Measurements from ENCODE around the gene THEMIS.

Gene THEMIS

DNA sequence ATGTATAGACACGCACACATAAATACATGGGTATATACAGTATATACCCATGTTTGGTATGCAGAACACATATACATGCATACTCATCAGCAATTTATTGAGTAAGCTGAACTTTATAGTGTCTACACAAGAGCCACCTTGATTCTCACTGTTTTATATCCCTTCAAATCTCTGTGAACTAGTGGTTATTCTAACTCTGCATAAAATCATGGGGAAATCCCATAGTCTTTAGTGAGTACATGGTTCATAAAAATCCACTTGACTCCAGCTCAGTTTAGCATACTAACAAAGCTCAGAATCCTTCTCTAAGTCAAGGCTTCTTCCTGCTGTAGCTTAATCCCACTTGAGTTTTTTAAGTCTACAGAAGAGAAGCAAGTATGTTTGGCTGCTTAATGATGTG, 104.1 kb downstream of the THEMIS start:
- no peak for DNase-seq (ENCODE audit: low read depth, low spot score)

DNA sequence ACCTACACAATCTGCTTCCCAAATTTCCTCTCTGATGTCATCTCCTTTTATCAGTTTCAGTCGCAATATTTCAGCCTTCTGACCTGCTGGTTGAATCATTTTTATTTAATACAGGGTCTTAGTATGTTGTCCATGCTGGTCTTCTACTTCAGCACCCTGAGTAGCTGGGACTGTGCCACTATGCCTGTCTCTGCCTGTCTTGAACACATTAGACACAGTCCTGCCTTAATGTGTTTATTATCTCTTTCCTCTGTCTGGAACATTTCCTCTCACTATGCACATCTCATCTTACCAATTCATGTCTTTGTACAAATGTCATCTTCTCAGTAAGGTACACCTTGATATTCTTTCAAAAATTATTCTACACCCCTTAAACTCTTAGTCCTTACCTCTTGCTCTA, 106.5 kb downstream of the THEMIS start:
- no peak for DNase-seq (ENCODE audit: low read depth, low spot score)

DNA sequence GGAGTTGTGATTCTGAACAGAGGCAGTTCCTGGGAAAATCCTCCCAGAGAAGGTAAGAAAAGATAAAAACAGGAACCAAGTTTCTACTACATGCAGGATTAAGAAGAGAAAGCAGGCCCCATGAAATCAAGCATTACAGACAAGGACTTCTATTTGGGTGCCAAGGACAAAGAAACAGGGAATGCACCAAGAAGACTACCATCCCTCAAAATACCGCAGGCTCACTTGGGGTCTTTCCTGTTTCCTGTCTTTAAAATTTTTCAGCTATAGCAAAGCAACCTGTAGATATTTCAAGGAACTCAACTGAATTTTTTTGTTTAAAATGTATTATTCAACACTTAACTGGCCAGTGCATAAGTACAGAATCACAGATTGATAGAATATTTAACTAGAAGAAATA, 107.5 kb downstream of the THEMIS start:
- no peak for DNase-seq (ENCODE audit: low read depth, low spot score)

DNA sequence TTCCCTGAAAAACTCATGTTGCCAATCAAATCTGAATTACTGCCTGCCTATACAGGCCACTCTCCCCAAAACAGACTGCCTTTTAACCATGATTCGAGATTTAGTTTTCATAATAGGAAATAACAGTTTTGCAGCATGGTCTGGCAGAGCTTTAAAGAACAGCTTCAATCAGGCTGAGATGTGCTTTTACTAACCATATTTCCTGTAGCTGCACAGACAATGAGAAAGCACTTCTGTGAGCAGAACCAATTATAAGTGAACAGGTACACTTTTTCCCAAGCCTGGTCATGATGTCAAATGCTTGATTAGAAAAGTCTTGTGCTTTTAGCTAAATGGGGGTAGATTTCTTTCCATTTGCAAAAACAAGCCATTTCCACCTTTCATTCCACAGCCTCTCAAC, 108.2 kb downstream of the THEMIS start:
- no peak for DNase-seq (ENCODE audit: low read depth, low spot score)

DNA sequence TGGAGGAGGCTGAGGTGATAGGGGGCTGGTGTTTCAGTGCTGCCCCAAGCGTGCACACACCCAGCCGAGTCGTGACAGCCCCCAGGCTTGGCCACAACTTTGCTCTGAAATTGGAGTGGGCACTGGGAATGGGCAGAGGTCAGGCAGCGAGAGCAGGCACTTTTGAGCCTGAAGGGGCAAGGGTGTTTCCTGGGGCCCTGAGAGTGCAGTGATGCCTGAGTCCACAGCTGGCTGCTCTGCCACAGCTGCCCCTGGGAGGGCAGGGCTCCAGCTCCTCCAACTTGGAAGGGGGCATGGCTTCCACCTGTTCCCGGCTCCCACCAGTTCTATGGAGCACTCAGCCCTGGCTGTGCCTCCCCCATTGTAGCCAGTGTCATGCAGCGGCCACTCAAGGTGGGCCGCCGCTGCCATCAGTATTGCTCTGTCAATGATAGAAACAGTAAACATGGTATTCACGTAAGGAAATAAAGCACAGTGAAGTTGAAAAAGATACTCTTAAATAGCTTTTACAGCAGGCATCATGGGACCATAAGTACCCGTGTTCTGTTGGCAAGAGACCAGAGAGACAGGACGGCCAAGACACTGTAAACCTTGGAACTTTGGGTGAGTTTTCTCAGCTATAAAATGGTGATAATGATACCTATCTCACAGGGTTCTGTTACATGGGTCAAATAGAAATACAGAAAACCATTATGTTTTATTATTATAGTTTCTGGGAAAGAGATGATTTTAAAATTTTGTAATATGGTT, 108.9 kb downstream of the THEMIS start:
- DNase-seq (ENCODE audit: low read depth, low spot score): no peak

DNA sequence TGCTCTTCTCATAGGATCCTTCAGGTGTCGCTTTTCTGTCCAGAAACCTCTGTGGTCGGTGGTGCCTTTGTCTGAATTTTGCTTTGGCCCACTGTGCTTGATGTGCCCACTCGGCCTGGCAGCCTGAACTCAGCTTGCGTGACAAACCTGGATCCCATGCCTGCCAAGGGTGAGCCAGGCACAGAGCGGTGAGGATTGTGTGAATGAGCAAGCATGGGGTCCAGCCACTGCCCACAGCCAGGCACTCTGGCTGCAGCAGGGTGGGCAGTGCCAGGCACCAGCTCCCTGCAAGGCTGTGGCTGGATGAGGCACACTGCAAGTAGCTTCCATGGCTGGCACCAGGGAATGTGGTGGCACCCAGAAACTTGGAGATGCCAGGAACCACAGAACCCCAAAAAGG, 110.3 kb downstream of the THEMIS start:
- DNase-seq (ENCODE audit: low read depth, low spot score): no peak

DNA sequence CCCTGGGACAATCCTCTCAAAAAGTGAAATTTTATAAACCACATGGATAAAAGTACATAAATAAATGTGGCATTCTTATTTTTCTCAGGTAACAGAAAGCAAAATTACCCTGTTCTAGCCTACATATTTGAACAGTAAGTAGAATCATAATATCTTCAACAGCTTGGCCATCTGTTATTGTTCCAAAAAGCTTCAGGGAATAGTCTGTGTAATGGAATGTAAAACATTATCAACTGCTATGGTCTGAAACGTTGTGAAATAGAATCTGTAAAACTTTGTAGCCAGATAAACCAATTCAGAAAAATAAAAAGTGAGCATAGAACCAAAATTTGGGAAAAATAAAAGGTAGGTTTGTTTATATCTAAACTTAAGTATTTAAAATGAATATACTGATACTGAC, 114.7 kb downstream of the THEMIS start:
- no peak for DNase-seq (ENCODE audit: low read depth, low spot score)

DNA sequence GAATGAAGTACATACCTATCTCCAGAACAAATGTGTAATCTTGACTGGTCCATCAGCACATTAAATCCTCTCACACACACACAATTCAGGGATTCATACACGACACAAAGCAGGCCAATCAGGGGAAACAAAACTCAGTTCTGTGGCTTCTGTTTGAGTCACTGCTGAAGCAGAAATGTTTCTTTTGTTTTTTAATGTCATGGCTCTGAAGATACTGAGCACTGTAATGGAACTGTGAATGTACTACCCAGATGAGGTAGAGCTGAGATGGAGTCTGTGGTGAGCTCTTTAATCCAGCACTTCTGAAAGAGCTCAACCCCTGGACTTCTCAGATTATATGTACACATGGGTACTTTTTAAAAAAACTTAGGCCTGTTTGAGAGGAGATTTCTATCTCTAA, 116.4 kb downstream of the THEMIS start:
- no peak for DNase-seq (ENCODE audit: low read depth, low spot score)

DNA sequence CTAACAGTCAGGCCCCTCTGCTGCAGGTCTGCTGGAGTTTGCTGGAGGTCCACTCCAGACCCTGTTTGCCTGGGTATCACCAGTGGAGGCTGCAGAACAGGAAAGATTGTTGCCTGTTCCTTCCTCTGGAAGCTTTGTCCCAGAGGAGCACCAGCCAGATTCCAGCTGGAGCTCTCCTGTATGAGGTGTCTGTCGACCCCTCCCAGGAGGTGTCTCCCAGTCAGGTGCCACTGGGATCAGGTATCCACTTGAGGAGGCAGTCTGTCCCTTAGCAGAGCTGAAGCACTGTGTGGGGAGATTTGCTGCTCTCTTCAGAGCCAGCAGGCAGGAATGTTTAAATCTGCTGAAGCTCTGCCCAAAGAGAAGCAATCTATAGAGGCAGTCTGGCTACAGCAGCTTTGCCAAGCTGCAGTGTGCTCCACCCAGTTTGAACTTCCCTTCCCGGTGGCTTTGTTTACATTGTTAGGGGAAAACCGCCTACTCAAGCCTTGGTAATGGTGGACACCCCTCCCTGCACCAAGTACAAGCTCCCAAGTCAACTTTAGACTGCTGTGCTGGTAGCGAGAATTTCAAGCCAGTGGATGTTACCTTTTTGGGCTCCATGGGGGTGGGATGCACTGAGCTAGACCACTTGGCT, 119.1 kb downstream of the THEMIS start:
- DNase-seq (ENCODE audit: low read depth, low spot score): peak; percentile 3

DNA sequence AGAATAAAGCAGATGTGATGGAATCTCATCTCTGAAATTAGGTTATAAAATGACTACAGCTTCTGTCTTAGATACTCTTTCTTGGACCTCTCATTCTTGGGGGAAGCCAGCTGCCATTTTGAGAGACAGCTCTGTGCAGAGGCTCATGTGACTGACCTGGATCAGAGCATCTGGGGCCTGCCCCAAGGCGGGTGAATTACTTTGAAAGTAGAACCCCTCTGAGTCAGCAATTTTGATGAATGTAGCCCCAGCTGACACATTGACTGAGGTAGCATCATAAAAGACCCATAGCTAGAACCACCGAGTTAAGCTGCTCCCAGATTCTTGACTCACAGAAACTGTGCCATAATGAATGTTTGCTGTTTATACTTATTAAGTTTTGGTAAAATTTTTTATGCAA, 124.5 kb downstream of the THEMIS start:
- peak; percentile 1 for DNase-seq (ENCODE audit: low read depth, low spot score)

DNA sequence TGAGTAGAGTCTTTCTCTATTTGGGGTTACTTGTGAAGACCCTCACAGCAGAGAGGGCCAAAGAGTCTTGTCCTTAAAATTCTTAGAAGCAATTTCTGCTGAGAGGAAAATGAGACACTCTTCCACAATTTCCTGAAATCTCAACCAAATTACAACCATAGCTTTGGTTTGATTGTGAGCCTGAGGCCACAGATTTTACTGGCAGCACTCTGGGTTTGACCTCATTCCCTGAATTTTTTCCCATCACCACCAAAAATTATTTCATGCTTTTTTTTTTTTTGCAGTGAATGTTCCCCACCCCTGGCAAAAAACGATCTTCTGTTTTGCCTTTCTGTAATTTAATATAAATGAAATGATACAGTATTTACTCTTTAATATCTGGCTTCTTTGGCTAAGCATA, 125.5 kb downstream of the THEMIS start:
- no peak for DNase-seq (ENCODE audit: low read depth, low spot score)

DNA sequence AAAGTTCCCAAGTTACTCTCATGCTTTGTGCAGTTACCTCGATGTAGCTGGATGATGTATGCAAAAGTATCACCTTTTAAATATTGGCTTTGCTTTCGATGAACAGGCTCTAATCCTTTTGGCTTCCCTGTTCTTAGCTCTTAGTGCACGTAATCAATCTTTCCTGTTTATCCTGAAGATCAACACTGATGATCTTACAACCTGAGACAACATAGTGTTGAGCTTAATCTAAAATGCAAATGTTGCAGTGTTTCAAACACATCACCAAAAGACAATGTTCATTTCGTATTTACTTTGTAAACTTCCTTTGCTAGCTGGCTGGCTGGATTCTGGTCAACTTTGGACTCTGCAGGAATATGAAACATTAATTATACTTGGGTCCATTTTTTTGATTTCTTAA, 132.1 kb downstream of the THEMIS start:
- DNase-seq (ENCODE audit: low read depth, low spot score): no peak

DNA sequence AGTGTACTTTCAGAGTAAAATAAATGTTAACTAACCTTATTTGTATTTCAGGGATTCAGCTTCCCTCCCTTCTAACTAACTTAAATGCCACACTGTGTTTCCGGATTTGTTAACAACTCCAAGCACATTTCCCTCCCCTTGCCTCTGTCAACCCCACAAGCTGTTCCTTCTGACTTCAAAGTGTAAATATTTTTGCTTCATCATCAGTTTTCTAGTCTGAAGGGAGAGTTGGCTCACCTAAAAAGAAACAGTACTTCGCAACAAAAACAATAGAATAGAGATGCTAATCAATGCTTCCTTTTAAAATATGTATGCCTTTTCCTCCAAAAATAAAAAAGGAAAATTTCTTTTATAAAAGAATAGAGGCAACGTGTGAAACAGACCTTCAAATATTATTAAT, 132.6 kb downstream of the THEMIS start:
- DNase-seq (ENCODE audit: low read depth, low spot score): no peak

DNA sequence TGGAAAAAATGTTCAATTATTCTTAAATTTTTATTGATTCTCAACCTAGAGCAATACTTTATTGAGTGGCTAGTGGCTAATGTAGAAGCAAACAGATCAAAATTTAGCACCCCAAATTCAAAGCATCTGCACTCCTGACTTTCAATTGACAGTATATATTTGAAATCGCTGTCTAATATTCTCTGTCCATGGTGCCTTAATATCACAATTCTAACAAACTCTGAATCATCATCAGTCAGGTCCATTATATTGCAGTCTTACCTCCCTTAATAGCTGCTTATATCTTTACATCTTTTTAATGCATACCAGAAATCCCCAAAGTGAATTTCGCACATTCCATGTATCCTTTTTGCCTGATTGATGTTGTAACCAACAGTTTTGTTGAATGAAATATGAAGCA, 134.9 kb downstream of the THEMIS start:
- DNase-seq (ENCODE audit: low read depth, low spot score): no peak

DNA sequence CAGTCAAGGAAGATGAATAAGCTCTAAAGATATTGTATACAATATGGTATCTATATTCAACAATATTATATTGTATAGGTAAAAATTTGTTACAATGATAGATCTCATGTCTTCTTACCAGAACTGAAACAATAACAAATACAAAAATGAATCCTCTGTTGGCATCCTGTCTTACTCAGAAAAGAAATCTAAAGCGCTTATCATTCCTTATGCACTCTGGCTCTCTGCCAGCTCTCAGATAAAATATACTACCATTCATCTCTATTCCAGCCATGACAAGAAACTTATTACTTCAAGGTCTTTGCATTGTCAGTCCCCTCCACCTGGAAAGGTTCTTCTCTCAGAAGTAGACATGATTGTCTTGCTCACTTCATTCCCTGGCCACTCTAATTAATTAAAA, 138.6 kb downstream of the THEMIS start:
- no peak for DNase-seq (ENCODE audit: low read depth, low spot score)

DNA sequence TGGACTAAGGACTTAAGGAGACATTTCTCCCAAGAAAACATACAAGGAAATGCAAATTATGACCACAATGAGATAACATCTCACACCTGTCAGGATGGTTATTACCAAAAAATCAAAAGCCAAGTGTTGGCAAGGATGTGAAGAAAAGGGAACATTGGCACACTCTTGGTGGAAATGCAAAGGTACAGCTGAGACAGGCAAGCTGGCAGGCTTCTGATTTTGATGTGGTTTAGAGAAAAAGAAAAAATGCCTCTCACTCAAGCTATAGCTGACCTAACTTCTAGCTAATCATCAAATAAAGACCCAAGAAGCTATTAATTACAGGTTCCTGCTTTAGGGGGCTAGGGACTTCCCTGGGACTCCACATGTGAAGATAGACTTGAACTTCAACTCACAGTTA, 139.8 kb downstream of the THEMIS start:
- DNase-seq (ENCODE audit: low read depth, low spot score): no peak

DNA sequence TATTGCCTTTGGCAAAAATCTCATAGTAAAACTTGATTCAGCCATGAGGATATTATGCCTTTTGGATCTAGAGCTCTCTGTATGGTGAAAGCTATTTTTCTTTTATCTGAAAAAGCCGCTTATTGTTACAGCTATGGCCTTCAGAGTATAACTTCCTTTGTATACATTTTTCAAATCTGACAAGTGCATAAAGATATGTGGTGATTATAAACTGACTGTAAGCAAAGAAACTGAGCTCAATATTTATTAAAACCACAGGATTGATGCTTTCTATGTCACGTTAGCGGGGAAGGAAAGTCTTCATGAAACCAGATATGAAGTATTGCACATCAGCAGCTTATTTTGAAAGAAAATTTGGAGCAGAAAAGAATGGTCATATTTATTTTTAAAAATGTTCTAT, 151.8 kb downstream of the THEMIS start:
- no peak for DNase-seq (ENCODE audit: low read depth, low spot score)

DNA sequence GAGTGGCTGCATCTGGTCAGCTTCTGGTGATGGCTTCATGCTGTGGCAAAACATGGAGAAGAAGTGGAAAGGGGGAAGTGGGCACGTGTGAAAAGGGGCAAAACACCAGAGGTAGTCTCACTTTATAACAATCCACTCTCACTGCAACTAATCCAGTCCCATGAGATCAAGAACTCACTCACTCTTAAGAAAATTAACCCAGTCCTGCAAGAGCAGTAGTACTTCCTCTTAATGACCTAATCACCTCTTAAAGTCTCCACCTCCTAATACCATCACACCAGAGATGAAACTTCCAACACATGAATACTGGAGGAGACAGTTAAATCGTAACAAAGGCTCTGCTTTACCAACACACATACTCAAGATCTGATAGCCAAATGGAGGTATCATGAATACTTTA, 152.6 kb downstream of the THEMIS start:
- DNase-seq (ENCODE audit: low read depth, low spot score): no peak

DNA sequence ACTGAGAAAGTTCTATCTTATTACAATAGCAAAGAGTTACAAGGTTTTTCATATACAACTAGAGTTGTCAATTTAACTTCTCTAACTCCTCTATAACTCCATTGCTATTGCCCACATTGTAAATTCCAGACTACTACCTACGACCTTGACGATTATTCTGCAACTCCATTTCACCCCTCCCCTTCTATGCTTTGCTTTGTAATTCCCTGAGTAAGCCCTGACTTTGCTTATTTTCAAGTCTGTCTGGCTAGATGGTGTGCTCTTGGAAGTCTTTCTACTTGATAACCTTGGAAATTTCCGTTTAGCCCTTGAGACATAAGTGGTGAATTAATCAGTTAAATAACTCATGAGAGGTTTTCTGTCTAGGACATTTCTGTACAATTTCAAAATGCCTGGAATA, 162.4 kb downstream of the THEMIS start:
- DNase-seq (ENCODE audit: low read depth, low spot score): no peak

DNA sequence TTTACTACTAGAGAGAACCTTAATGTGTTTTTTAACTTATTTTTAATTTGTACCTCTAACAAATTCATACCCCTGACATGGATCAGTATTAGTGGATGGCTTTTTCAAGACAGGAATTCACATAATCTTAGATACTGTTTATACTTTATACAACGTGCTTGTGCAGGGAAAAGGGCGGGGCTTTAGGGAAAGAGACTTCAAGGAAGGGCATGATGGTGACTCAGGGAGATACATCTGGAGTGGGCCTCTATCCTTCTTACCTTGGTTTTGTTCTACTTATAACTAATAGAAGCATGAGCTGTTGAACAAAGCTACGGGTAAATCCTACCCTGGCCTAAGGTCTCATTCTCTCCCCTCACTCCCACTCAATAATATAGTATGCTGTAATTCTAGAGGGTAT, 163.1 kb downstream of the THEMIS start:
- DNase-seq (ENCODE audit: low read depth, low spot score): no peak

DNA sequence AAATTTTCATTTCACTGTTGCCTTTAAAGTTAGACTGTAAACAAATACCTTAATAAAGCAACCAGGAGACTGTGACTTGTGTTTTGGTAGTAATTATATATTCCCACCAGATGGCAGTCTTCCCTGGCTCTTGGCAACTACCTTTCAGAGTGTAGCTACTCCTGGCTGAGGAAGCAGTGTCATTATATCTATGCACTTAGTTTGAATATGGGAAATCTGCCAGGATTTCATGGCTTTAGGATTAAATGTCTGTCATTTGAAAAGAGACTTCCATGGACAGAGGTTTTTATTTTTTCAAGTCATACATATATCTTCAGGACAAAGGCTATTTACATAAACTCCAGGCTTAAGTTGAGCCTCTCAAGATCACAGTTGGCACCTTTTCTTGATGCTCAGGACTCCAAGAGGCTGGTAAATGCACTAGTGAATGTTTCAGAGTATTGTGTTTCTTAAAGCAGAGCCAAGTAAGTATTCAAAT, 163.8 kb downstream of the THEMIS start:
- DNase-seq (ENCODE audit: low read depth, low spot score): peak; percentile 9

DNA sequence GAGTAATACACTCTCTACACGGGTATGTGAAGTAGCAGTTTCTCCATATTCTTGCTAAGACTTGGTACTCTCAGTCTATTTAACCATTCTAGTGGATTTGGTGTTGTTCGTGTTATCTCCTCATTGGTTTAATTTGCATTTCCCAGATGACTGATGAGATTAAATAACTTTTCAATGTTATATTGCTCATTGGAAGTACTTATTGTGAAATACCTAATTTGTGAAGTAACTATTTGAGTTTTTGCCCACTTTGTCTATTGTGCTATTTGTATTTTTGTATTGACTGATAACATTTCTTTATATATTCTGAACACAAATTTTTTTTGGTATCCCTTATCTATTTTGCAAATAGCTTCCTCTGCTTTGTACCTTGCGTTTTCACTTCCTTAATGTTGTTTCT, 167.9 kb downstream of the THEMIS start:
- DNase-seq (ENCODE audit: low read depth, low spot score): no peak

DNA sequence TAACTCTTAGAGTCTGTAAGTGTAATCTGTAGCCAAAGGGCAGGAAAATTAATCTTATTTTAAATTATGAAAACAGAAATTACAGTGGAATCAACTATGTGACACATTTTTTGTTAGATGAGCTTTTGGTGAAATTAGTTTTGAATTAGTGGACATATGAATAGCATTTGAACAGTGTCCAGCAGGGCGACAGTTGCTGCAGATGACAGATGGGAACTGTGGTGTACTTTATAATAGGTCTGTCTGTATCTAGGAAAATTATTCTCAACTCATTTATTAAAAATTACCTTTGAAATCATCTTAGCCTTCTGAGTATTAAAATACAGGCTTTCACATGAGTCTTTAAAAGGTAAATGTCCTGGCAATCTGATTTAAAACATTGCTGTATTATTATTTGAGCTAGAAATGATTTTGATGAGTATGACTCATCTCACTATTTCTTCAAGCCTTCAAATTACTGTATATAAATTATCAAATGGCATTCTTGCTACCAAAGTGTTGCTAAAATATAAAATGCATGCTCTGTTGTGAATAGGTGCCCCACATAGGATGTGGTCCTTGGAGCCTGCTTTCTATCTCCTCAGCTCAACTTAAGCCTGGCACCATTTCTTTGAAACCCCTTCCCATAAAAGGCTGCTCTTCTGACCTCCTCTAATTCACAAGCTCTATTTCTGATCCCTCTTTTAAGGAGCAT, 173.5 kb downstream of the THEMIS start:
- no peak for DNase-seq (ENCODE audit: low read depth, low spot score)

All from ELF-1 (cell line).